Fibroblast of skin of left quadriceps (primary cell): Measurements from ENCODE around the gene STOX2.

ENCODE experiments used
- DNase-seq, 2 experiments: peaks; one replicate each; pipeline ENCODE4 v3.0.0-alpha.2; 2013; ENCODE audit warnings: low read depth in 2 of 2

The STOX2 gene

DNA sequence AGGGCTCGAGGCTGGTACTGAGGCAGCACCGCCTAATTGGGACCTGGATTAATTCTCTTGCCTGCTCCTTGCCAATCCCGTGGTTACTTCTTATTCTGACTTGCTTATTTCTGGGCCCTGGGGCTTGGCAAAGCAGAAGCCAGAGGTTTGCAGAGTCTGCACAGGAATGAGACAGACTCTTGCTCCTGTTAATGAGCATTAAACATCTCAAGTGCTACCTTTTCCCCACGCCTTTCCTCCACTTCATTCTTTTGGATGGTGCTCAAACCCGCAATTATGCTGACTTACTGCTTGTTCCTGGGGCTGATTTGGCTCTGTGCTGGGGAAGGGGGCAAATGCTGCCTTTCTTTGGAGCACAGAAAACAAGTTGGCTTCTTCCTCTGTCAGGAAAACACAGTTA is 16.5 kb upstream of the STOX2 start:
- no peak for DNase-seq

DNA sequence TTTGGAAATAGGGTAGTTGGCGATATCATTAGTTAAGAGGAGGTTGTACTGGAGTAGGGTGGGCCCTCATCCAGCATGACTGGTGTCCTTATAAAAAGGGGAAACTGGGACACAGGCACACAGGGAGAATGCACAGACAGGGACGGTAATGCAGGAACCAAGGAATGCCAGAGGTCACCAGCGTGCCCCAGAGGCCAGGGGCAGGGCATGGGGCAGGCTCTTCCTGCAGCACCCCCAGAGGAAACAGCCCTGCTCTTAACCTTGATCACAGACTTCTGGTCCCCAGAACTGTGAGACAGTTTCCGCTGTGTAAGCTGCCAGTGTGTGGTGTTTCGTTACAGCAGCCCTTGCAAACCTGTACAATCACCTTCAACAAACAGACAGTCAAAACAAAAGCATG is 15.9 kb upstream of the STOX2 start:
- no peak for DNase-seq

DNA sequence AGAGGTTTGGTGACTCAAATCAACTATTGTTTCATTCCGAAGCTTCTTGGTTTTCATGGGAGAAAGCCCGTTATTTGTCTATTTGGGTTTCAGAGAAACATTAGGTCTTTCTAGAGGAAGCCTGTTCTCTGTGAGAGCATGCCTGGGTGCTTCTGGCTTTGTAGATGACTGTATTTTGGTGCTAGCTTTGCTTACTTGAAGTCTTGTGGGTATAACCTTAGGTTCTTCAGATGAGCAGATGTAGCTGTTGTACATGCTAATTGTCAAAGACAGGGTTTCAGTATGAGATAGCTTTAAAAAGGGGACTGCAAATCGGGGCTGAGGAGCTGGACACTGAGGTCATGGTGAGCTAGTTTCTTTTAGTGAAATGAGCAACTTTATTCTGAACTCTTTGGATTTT is 7.9 kb upstream of the STOX2 start:
- DNase-seq, result no peak

DNA sequence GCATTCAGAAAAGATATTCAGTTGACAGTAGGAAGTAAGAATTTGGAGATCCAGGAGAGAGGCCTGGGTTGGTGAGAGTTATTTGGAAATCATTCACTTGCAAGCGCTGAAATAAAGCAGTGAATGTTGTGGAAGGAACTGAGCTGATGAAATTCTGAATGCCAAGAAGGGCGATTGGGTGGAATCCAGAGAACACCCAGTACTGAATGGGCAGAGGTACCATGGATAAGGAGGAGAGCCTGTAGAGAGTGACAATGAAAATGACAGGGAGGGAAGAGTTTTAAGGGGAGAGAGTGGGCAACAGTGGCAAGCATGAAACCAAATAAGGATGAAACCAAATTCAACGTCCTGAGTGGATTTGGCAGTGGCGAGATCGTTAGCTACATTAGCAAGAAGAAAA is 6.7 kb upstream of the STOX2 start:
- DNase-seq, result no peak

DNA sequence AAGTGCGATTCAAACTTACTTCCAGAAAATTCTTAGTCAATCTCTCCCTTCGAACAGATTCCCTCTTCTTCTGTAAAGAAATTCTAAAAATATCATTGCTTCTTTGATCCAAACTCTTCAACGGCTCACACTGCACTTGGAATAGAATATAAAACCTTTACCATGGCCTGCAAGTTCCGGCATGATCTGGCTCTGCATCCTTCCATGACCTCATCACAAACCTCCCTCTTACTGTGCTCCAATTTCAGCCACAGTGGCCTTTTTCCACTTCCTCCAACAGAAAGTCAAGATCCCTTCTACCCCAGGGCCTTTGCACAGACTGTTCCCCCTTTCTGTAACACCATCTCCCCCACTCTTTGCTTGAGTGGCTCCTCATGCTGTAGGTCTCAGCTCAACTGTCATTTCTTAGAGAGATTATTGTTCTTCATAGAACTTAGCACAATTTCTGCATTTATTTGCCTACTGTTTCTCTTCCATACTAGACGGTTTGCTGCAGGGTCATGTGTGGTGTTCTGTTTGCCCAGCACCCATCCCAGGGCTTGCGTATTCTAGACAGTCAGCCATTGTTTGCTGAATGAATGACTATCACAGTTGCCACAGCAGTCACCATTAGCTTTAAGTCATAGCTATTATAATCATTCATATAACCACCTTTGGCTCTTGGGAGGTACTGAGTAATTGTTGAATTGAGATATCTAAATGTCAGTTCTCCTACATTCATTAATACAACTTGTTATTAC is 1.9 kb upstream of the STOX2 start:
- DNase-seq, result no peak

DNA sequence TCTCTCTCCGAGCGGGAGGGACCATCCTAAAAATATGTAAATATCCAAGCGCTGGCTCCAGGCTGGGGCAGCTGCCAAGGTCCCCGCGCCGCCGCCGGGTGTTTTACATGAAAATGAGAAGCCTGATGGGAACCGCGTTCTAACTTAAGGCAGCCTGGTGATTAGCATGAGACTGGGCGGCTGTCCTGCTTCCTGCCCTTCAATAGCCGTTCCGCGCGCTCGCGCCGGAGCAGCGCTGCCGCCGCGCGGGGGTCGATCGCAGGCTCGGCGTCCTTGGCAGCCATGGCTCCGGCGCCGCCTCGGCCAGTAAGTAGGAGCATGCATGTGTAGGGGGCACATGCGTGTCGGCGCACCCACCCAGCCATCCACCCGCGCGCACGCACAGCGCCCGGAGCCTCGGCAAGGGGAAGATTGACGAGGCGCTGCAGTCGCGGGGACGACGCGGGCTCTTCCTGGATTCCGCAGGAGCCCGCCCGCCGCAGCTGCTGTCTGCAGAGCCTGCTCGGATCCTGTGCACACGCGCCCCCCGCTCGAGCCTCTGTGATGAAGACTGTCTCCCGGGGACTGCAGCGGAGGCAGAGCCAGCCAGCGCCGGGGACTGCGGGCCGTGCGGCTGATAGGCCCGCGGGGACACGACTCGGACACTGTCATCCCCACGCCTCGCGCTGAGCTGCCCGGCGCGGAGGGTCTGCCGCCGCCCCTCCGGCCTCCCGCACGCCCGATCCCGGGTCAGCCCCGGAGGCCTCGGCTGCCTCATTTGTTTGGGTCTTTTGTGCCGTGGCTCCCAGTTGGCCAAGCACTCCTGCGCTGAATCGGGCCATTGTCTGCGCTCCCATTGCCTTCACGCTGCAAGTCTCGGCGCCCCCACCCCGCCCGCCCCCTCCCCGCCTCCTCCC is 734 bp downstream of the STOX2 start:
- no peak for DNase-seq

DNA sequence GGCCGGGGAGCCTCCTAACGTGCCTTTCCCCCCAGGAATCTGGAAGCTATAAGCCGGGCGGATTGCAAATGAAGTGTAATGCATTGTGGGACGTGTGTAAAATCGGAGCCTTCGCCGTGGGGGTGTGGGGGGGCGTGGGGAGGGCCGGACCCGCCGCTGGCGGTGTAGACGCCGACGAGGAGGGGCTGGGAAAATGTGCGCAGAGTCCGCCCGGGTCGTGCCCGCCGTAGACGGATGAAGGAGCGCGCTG is 1.3 kb downstream of the STOX2 start:
- DNase-seq, result no peak

DNA sequence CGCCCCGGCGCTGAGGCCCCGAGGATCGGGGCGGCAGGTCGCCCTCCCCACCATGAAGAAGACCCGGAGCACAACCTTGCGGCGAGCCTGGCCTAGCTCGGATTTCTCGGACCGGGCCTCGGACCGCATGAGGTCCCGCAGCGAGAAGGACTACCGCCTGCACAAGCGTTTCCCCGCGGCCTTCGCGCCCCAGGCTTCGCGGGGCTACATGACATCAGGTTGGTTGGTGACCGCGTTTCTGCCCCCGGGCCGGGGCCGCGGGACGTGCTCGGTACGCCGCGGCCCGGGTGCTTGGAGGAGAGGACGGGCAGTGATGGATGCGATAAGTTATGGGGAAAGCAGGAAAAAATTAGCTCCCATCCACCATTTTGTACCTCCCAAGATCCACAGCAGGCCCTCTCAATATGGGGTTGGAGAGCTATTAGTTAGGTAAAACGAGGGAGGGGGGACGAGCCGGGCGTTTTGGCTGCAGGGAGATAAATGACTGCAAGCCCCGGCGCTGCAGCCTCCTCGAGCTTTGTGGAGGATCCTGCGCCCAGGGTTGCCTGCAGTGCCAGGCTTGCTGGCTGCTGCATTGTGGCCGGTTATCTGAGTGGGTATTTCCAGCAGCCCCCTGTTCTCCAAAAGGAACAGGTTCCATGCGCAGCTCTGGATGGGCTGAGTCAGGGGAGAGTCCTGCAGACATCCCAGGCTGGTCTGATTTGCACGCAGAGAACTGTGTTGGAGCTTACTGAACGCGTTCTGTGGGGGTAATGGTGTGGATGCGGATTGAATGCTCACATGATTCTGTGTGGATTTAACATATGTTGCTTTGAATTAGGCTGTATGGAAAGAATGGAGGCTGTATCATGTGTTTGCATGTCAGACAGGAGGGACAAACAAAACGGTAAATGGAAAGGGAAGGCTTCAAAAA is 1.9 kb downstream of the STOX2 start:
- DNase-seq, result no peak

DNA sequence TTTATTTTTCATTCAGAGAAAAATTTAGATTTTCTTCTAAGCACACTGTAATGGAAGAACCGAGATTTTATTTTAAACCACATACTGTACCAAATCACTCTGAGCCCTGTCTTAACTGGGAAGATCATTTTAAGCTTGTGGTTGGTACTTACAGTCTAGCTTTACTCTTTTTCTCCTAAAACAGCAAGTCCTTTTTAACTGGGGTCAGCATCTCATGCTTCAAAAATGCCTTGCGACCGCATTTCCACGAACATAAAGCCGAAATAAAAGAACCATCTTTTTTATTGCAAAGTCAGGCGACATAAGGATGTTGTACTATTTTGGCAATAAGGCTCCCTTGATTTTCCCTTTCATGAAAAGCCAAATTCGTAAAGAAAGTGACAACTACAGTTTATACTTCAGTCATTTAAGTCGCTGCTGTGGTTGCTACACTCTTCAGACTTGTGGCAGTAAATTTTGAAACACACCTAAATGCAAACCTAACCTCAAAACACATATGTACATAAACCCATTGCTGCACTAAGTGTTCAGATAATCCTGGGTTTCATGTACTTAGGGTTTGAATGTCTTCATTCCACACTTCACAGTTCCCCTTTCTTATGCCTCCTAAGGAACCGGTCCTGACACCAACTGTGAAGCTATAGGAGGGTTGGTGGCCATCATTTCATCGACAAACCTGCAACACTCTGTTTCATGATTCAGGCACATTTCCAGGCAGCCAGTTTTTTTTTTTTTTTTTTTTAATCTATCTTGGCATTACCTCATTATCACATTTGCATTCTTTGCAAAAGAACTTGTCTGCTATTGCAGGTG is 3.0 kb downstream of the STOX2 start:
- DNase-seq, result no peak

DNA sequence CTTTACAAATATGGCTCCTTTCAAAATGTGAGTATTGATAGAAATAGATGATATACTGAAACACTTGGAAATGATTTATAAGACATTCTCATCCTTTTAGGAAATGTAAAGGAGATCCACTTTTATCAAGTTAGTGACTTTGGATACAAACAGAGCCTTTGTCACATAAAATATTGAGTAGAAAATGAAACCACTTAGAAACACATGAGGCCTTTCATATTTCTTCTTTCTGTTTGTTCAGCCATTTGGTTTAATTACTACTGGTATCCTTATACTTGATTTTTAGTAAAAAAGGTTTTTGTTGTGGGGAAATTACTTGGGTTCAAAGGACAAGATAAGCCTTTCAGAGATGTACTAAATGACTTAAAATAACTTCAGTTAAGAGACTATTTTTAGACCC is 4.1 kb downstream of the STOX2 start:
- DNase-seq, result no peak

DNA sequence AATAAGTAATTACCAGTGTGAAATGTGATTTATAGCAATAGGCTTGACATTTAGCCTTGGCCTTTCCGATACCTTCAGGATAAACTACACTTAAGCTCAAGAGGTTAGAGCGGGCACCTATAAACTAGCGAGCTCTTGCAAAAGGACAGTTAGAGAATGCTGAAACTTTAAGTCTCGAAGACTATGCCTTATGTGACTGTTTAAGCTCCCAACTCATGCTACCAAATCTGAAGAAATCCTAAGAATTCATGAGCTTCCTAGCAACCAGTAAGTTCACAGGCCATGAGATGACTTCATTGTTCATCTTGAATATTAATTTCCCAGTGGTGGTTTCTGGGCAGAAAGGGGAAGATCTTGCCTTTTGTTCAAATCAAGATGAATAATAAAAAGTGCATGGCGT is 4.7 kb downstream of the STOX2 start:
- no peak for DNase-seq

DNA sequence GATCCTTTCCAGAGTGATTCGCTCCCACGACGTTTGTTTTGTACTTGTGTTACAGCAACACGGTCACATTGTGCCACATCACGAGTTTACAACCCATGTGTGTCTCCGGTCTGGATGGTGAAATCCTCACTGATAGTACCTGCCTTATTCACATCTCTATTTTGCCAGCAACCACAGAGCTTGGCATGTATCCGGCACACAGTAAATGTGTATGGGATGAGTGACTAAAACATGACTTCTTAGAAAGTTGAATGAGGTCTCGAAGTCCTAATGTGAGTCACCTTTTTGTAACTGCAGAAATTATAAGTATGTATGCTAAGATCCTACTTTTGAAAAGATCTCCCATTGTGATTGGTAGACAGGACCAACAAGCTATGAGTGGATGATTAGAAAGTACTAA is 7.5 kb downstream of the STOX2 start:
- DNase-seq, result peak; percentile 32 to 34

DNA sequence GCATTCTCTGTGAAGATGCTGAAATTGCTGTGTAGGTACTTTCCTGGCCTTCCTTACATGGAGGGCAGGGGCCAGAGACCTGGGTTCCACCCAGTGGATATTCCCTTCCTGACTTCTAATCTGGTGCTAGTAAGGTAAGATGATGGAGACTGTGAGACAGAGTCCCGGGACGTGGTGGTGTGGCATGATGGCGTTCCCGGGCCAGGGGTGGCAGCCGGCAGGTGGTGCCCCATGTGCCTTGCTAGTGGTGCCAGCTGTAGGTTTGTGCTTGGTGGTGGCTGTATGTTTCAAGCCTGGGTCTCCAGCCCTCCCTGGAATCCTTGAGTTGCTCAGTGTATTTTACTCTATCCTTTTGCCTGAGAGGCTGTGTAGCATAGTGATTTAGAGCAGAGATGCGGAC is 10.9 kb downstream of the STOX2 start:
- DNase-seq, result no peak

DNA sequence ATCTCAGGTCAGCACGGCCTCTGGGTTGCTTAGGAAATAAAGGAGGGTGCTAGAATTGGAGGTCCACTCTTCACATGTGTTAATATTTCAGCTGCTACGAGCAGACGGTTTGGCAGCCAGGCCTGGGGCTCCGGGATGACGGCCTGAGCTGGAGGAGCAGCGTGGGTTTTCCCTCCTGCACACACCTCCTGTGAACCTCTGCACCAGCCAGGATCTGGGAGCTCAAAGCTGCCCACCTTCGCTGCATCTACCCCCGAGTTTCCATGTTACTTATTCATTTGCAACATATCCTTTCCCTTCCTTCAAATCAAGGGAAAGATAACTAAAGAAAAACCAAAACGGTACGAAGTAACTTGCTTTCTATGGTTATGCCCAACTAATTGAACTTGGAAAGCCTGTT is 13.6 kb downstream of the STOX2 start:
- no peak for DNase-seq

DNA sequence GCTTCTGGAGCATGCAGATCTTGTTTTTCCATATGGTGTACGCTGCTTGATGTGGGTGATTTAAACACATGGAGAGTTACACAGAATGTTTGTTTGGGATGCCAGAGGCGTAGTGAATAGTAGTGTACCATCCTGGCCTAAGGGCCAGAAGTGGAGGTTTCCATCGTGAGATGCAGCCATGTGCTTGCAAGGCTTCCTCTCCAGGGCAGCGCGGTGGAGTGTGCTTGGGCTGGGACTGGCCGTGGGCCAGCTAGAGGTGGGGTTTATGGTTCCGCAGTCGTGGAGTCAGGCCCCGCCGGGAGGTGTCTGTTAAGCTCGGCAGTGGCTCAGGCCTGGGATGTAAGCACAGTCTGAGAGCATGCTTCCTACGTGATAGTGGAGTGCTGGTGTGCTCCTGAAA is 14.0 kb downstream of the STOX2 start:
- DNase-seq, result no peak

DNA sequence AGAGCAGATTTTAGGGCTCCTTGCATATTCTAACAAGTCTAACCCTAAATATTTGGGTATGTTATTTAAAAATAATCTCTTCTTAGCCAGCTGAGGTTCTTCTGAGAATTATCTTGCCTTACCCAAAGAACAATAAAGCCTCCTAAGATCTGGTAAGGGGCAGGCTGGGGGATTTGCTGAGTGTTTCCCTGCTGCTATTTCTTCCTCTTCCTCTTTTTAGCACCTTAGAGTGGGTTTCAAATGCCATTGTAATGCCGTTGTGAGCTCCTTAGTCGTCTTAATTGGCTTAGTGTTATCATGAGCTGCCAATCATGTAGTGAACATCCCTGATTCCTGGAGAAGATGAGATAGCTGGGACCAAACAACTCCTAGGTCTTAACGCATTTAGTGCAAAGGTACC is 15.4 kb downstream of the STOX2 start:
- no peak for DNase-seq

DNA sequence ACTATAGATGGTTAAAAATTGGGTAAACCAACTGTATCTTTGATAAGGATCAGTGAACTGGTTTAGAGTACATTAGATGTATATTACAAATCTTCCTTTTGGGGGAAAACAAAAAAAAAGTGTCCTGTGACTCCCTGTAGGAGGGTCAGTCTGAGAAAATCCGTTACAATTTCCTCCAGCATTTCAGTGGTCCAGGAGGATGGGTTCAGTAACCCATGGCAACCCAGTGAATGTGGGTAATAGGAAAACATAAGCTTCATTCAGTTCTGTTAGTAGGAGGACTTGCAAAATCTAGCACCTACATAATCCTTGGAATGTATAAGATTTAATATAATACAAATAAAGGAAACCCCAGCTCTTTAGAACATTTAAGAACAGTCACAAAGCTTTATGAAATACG is 16.2 kb downstream of the STOX2 start:
- DNase-seq, result no peak

DNA sequence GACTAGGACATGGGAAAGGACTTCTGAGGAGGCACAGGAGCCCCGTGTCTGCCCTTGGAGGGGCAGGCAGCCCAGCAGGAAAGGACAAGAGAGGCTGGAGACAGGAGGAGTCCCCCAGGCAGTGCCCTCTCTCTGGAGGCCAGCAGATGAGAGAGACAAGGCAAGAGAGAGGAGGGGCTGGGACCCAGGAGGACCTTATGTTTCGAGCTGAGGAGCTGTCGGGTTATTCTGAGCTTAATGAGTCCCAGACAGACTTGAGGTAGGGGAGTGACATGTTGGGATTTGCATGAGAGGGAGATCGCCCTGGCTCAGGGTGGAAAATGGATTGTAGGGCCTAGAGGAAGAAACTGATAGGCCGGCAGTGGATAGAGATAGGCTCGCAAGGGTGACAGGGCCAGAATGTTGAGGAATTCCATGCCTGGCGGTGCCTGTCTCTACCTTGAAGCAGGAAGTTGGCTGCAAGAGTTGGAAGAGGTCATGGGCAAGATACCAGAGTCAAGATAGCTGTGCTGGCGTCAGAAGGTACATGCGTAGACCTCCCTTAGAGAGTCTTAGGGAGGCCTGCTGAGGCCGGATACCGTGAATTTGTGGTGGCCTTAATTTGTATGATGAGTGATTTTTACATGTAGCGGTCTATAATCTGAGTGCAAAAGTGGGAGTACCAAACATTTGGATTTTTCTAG is 19.4 kb downstream of the STOX2 start:
- no peak for DNase-seq

DNA sequence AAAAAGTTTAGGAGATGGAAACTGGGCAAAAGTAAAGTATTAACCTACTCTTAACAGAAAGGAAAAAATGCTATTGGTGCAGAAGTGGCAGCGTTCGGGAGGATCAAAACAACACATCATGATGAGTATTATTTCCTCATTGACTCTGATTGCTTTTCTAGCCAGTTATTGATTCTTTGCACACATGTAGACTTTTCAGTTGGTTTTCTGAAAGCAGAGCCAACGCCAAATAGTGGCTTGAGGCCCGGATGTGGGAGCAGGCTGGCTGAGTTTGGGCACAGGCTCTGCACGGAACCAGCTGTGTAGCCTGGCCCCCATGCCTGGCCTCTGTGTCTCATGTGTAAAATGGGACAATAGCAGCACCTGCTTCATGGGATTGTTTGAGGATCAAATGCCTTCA is 21.8 kb downstream of the STOX2 start:
- no peak for DNase-seq

DNA sequence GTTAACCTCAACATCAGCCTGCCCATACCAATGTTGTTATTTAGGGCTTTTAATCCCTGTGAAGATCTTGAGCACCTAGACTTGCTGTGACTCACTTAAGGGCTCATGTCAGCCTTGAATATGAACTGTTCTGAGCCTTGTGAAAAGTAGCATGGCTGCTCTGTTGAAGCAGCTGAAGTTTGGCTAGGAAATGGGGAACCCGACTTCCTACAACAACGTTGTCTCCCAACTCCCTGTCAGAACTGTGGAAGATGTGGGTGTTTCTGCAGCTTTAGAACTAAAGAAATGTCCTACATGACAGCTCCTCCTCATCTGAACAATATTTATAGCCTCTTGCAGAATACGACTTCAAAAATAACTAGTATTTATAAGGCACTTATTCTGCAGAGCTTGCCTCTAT is 27.5 kb downstream of the STOX2 start:
- no peak for DNase-seq

DNA sequence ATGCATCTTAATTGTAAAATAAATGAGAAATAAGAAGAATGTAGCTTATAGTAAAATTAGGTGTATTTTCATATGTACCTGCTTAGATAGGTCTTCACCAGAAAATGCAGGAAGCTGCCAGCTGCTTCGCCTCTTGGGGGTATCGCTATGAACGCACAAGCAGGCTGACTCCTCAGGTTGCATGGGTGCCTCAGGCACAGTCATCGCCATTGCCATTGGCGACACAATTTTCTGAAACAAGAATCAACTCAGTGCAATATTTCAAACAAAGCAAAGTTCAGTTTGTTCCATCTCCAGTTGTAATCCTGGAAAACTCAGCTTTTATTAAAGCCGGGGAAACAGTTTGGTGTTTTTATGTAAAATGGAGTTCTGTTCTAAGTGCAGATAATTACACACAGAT is 29.7 kb downstream of the STOX2 start:
- DNase-seq, result no peak
